ENCODE measurements around the gene ACAP1. TPM values are rescaled to one million over a fixed set of nuclear protein-coding genes. Genes with fewer than 3 reads are reported as not detected.
"Not testable (repeated sequence)": the region's sequence is repeated elsewhere in the genome, so short reads cannot be mapped to it uniquely, and the experiment has no call there.

The ACAP1 gene
- total RNA-seq, 2 donors from 2014 or later, result 0.99 to 2.1 TPM

DNA sequence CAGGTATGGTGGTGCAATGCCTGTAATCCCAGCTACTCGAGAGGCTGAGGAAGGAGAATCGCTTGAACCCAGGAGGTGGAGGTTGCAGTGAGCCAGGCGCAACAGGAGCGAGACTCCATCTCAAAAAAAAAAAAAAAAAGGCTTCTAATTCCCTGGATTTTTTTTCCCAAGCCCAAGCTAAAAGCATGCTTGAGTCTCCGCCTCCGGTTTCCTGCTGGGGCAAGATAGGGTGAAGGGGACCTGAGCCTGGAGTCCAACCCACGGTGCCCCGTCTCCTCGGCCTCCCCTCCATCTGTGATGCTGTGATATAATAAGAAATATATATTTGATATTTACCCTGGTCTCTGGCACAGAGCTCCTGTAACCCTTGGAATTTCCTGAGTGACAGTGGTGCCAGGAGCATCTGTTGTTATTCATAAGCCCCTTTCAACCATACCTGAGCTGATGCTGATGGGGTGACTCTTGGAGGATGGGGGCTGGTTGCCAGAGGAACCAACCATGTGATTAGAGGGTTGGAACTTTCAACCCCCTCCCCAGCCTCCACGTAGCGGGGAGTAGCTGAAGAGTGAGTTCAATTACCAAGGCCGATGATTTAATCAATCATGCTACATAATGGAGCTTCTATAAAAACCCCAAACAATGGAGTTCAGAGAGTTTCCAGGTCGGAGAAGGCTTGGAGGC, 31.7 kb downstream of the ACAP1 start:
- intact Hi-C loops (cut with DNase I), result no loop called here
- H3K4me3 ChIP-seq, result no peak overlapping the region
- 65 to 66% methylated on average over 12 of the region's 13 CpGs for WGBS, 2 donors
- ATAC-seq (no peak), DNase-seq (no peak)
- H3K27ac ChIP-seq, result no peak overlapping the region
- H3K36me3 ChIP-seq (replicated peaks in 1 of 2; ENCODE audit: insufficient read depth in 1 of 2, low read depth in 2 of 2), result no peaks in the 10 kb centered on the region
- TF ChIP-seq CTCF (IDR thresholded peaks at IDR 0.05) (no peak), POLR2A (IDR thresholded peaks at IDR 0.05) (no peak)
- no peaks in the 10 kb centered on the region for H3K4me1 ChIP-seq
- no peaks in the 10 kb centered on the region for H3K9me3 ChIP-seq
- H3K27me3 ChIP-seq, result no peaks in the 10 kb centered on the region

GRCh38 chr17:7368599-7368994, 32.3 kb downstream of the ACAP1 start:
- H3K27ac ChIP-seq; intact Hi-C loops (cut with DNase I): not testable (repeated sequence)
- 71 to 88% methylated on average over 5 of the region's 5 CpGs for whole genome bisulfite sequencing, 2 donors

GRCh38 chr17:7369825-7370224, 33.5 kb downstream of the ACAP1 start:
- 65 to 79% methylated on average over 5 of the region's 5 CpGs for WGBS, 2 donors
- no peak for DNase-seq
- intact Hi-C loops (cut with DNase I), result no loop called here
- H3K4me1 ChIP-seq, result no peaks in the 10 kb centered on the region
- H3K27me3 ChIP-seq, result no peaks in the 10 kb centered on the region
- H3K9me3 ChIP-seq, result no peaks in the 10 kb centered on the region
- no peak overlapping the region for H3K4me3 ChIP-seq
- no peaks in the 10 kb centered on the region for H3K36me3 ChIP-seq (replicated peaks in 1 of 2; ENCODE audit: insufficient read depth in 1 of 2, low read depth in 2 of 2)
- no peak overlapping the region for H3K27ac ChIP-seq
- no peak for TF ChIP-seq CTCF (IDR thresholded peaks at IDR 0.05)
- TF ChIP-seq POLR2A (IDR thresholded peaks at IDR 0.05), result no peak
- ATAC-seq, result no peak

More at GRCh38 chr17:7368599-7368994, 32.3 kb downstream of the ACAP1 start:
- ATAC-seq; H3K4me3 ChIP-seq; H3K27me3 ChIP-seq; H3K36me3 ChIP-seq (replicated peaks in 1 of 2; ENCODE audit: insufficient read depth in 1 of 2, low read depth in 2 of 2); H3K9me3 ChIP-seq; H3K4me1 ChIP-seq; DNase-seq: not testable (repeated sequence)

DNA sequence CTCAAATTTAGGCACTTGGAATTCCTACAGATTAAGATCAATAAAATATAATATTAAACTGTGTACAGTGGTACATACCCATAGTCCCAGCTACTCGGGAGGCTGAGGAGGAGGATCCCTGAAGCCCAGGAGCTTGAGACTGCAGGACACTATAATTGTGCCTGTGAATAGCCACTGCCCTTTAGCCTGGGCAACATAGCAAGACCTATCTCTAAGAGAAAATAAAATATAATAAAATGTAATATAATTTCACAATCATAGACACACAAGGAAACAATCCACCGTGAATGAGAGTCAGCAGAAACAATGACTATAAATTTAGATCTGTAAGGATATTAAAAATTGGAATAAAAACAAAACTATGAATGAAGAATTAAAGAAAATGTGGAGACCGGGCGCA, 34.5 kb downstream of the ACAP1 start:
- no peak for ATAC-seq
- H3K9me3 ChIP-seq, result no peaks in the 10 kb centered on the region
- intact Hi-C loops (cut with DNase I), result no loop called here
- 62 to 71% methylated on average over 4 of the region's 4 CpGs for WGBS, 2 donors
- H3K4me1 ChIP-seq, result no peaks in the 10 kb centered on the region
- no peaks in the 10 kb centered on the region for H3K27me3 ChIP-seq
- no peak for TF ChIP-seq CTCF (IDR thresholded peaks at IDR 0.05)
- TF ChIP-seq POLR2A (IDR thresholded peaks at IDR 0.05), result no peak
- H3K36me3 ChIP-seq (replicated peaks in 1 of 2; ENCODE audit: insufficient read depth in 1 of 2, low read depth in 2 of 2), result no peaks in the 10 kb centered on the region
- no peak overlapping the region for H3K4me3 ChIP-seq
- no peak for DNase-seq
- no peak overlapping the region for H3K27ac ChIP-seq

DNA sequence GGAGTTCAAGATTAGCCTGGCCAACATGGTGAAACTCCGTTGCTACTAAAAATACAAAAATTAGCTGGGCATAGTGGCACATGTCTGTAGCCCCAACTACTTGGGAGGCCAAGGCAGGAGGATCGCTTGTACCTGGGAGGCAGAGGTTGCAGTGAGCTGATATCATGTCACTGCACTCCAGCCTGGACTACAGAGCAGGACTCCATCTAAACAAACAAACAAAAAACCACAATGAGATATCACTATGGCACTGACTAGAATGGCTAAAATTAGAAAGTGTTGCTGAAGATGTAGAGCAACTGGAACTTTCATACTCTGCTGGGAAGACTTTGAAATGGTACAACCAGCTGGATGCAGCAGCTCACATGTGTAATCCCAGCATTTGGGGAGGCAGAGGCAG, 38.0 kb downstream of the ACAP1 start:
- DNase-seq (no peak), ATAC-seq (no peak)
- TF ChIP-seq CTCF (IDR thresholded peaks at IDR 0.05) (no peak), POLR2A (IDR thresholded peaks at IDR 0.05) (no peak)
- H3K27me3 ChIP-seq, result no peaks in the 10 kb centered on the region
- WGBS, 2 donors, result 66 to 90% methylated on average over 2 of the region's 2 CpGs
- no peaks in the 10 kb centered on the region for H3K4me1 ChIP-seq
- intact Hi-C loops (cut with DNase I), result no loop called here
- H3K36me3 ChIP-seq (replicated peaks in 1 of 2; ENCODE audit: insufficient read depth in 1 of 2, low read depth in 2 of 2), result no peaks in the 10 kb centered on the region
- no peaks in the 10 kb centered on the region for H3K9me3 ChIP-seq
- no peak overlapping the region for H3K27ac ChIP-seq
- H3K4me3 ChIP-seq, result no peak overlapping the region

Measured in body of pancreas (tissue), 4 donors.